ENCODE results near the gene CIDEB.

- no peak for TF ChIP-seq GATA2 (IDR thresholded peaks at IDR 0.05; ENCODE audit: low read depth, low read length)
- no peak for TF ChIP-seq GATA3 (IDR thresholded peaks at IDR 0.05; ENCODE audit: low read depth, low read length)
These were observed 40.3 kb downstream of the CIDEB start for GRCh38 chr14:24267516-24267915.
